SH-SY5Y (cell line): ENCODE measurements around the gene HIF1A.

Experiments
- GATA2 ChIP-seq: IDR thresholded peaks from 2 replicates; pipeline ENCODE4 v1.6.1; 2011; ENCODE audit warnings: mild to moderate bottlenecking, low read depth, low read length
- GATA3 ChIP-seq: IDR thresholded peaks from 2 replicates; pipeline ENCODE4 v1.6.1; 2011; ENCODE audit warnings: low read depth, mild to moderate bottlenecking, low read length, moderate library complexity

HIF1A gene

GRCh38 chr14:61695695-61696527 is 598 bp downstream of the HIF1A start:
- TF ChIP-seq GATA2 (no peak), GATA3 (no peak)

GRCh38 chr14:61696753-61697318 is 1.5 kb downstream of the HIF1A start:
- 0 out of 2 replicates have a peak, but pooled peaks have one; percentile 50 for TF ChIP-seq GATA3
- no peak for TF ChIP-seq GATA2

- TF ChIP-seq GATA3 (no peak), GATA2 (no peak)
Observed at GRCh38 chr14:61698206-61698980, 3.1 kb downstream of the HIF1A start.

GRCh38 chr14:61699027-61699426 is 3.7 kb downstream of the HIF1A start:
- no peak for TF ChIP-seq GATA2

- no peak for TF ChIP-seq GATA2
- TF ChIP-seq GATA3: no peak
Observed at GRCh38 chr14:61700104-61700886, 5.0 kb downstream of the HIF1A start.

- TF ChIP-seq GATA2: no peak
- TF ChIP-seq GATA3: no peak
Observed at GRCh38 chr14:61701946-61702345, 6.6 kb downstream of the HIF1A start.

- TF ChIP-seq GATA2 (no peak), GATA3 (no peak)
Observed at GRCh38 chr14:61703342-61704129, 8.2 kb downstream of the HIF1A start.

- no peak for TF ChIP-seq GATA2
- no peak for TF ChIP-seq GATA3
Observed at GRCh38 chr14:61704554-61704953, 9.2 kb downstream of the HIF1A start.

- TF ChIP-seq GATA3: no peak
- no peak for TF ChIP-seq GATA2
Observed at GRCh38 chr14:61705017-61705416, 9.7 kb downstream of the HIF1A start.

GRCh38 chr14:61706096-61706690 is 10.9 kb downstream of the HIF1A start:
- no peak for TF ChIP-seq GATA2
- no peak for TF ChIP-seq GATA3

- TF ChIP-seq GATA3 (0 out of 2 replicates have a peak, but pooled peaks have one; percentile 13), GATA2 (no peak)
Observed at GRCh38 chr14:61710853-61711817, 15.8 kb downstream of the HIF1A start.

- TF ChIP-seq GATA2 (no peak), GATA3 (no peak)
Observed at GRCh38 chr14:61712137-61712536, 16.8 kb downstream of the HIF1A start.
